ENCODE data around the gene CCT8. TPM values are rescaled to one million over a fixed set of nuclear protein-coding genes. Genes with fewer than 3 reads are reported as not detected.

Gene CCT8
- total and polyA plus RNA-seq, 10 of the 15 experiments (the other 5 are each of a cell fraction or from before 2014, with no cell fraction given): 321 to 696 (median 471) TPM

DNA sequence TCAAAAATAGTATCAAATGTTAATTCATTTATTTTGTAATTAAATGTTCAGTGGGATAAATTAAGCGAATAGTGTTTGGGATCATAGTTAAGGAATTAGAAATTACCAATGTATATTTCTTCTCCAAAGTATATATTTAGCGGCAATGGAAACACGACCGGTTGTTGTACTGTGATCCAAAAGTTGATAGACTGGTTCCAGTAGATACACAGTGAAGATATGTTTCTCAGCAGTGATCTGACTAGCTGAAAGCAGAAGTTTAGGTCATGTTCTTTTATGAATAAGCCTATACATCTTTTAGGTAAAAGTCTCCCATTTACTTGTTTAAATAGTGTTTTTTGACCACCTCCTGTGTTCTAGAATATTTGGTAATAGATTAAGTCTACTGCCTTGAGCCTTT, 40.1 kb downstream of the CCT8 start:
- POLR2A ChIA-PET: no interaction called here
- H3K4me1 ChIP-seq (ENCODE audit: control insufficient read depth, insufficient read depth, low read length): no peaks in the 10 kb centered on the region
- H4K20me1 ChIP-seq (ENCODE audit: control insufficient read depth, insufficient read depth): no peaks in the 10 kb centered on the region
- 75% methylated on average over 4 of the region's 4 CpGs for WGBS (ENCODE audit: insufficient coverage, insufficient replicate concordance, low lambda C conversion rate, missing lambda C conversion rate)
- H3K4me2 ChIP-seq (ENCODE audit: control insufficient read depth, insufficient read depth): no peak overlapping the region
- no peaks in the 10 kb centered on the region; the same call in 2 of the 3 replicates for H3K9me3 ChIP-seq (replicated peaks; ENCODE audit: control insufficient read depth, insufficient read depth, low read length)
- TF ChIP-seq SUPT20H (IDR thresholded peaks at IDR 0.05; ENCODE audit: borderline replicate concordance, control insufficient read depth, low read depth, low read length) (no peak), EP300 (IDR thresholded peaks at IDR 0.05; ENCODE audit: borderline replicate concordance in 1 of 2, control insufficient read depth in 1 of 2, low read depth in 2 of 2, low read length in 2 of 2) (no peak), JUNB (IDR thresholded peaks at IDR 0.05) (no peak), RBBP5 (conservative IDR thresholded peaks at IDR 0.05) (no peak), SIN3A (IDR thresholded peaks at IDR 0.05; ENCODE audit: low read depth, low read length) (no peak), TCF3 (IDR thresholded peaks at IDR 0.05; ENCODE audit: borderline replicate concordance, insufficient read depth, low read depth, low read length) (no peak), CBFB (IDR thresholded peaks at IDR 0.05; ENCODE audit: low read depth) (no peak), TARDBP (IDR thresholded peaks at IDR 0.05; ENCODE audit: borderline replicate concordance) (no peak)
- TF ChIP-seq, protein P1, sequence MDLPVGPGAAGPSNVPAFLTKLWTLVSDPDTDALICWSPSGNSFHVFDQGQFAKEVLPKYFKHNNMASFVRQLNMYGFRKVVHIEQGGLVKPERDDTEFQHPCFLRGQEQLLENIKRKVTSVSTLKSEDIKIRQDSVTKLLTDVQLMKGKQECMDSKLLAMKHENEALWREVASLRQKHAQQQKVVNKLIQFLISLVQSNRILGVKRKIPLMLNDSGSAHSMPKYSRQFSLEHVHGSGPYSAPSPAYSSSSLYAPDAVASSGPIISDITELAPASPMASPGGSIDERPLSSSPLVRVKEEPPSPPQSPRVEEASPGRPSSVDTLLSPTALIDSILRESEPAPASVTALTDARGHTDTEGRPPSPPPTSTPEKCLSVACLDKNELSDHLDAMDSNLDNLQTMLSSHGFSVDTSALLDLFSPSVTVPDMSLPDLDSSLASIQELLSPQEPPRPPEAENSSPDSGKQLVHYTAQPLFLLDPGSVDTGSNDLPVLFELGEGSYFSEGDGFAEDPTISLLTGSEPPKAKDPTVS (IDR thresholded peaks at IDR 0.05; ENCODE audit: low read depth, low read length): no peak
- TF ChIP-seq, protein P2, sequence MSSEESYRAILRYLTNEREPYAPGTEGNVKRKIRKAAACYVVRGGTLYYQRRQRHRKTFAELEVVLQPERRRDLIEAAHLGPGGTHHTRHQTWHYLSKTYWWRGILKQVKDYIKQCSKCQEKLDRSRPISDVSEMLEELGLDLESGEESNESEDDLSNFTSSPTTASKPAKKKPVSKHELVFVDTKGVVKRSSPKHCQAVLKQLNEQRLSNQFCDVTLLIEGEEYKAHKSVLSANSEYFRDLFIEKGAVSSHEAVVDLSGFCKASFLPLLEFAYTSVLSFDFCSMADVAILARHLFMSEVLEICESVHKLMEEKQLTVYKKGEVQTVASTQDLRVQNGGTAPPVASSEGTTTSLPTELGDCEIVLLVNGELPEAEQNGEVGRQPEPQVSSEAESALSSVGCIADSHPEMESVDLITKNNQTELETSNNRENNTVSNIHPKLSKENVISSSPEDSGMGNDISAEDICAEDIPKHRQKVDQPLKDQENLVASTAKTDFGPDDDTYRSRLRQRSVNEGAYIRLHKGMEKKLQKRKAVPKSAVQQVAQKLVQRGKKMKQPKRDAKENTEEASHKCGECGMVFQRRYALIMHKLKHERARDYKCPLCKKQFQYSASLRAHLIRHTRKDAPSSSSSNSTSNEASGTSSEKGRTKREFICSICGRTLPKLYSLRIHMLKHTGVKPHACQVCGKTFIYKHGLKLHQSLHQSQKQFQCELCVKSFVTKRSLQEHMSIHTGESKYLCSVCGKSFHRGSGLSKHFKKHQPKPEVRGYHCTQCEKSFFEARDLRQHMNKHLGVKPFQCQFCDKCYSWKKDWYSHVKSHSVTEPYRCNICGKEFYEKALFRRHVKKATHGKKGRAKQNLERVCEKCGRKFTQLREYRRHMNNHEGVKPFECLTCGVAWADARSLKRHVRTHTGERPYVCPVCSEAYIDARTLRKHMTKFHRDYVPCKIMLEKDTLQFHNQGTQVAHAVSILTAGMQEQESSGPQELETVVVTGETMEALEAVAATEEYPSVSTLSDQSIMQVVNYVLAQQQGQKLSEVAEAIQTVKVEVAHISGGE (CRISPR knock-in tag; IDR thresholded peaks at IDR 0.05): no peak
- H3K79me2 ChIP-seq (ENCODE audit: control insufficient read depth, insufficient read depth, low read length): peaks cover 5% of the 10 kb centered on the region
- H3K9ac ChIP-seq (ENCODE audit: control insufficient read depth, insufficient read depth, low read length): no peak overlapping the region
- RAD21 ChIA-PET (ENCODE audit: unreplicated experiment): no interaction called here
- H3K36me3 ChIP-seq (ENCODE audit: control insufficient read depth in 2 of 2, insufficient read depth in 2 of 2, low read length in 1 of 2): peaks cover 5 to 44% of the 10 kb centered on the region in 2 experiments
- FAIRE-seq (no peak), DNase-seq (ENCODE audit: low read depth, low spot score) (no peak), ATAC-seq (no peak)
- no TSS peak for BruUV-seq (replicated peaks)
- no peak overlapping the region for H3K4me3 ChIP-seq
- H2AFZ ChIP-seq (ENCODE audit: control insufficient read depth, low read depth, low read length): no peak overlapping the region
- in situ Hi-C loops (cut with MboI) (no loop called here), intact Hi-C loops (cut with micrococcal nuclease; ENCODE audit: unreplicated experiment) (no loop called here)
- H3K27ac ChIP-seq (ENCODE audit: control insufficient read depth, insufficient read depth): no peak overlapping the region
- CTCF ChIA-PET: interaction anchor here (1.4 kb wide), 1 partner anchor 31 kb away, joined by 3 read pairs; no protein-coding TSS in a partner anchor
- no peaks in the 10 kb centered on the region for H3K27me3 ChIP-seq (replicated peaks in 1 of 2; ENCODE audit: control insufficient read depth in 2 of 2, insufficient read depth in 2 of 2, low read length in 1 of 2)
- SMC1A ChIA-PET (ENCODE audit: uncharacterized antibody, unreplicated experiment): interaction anchor here (0.7 to 1.1 kb wide), 3 partner anchors 9 to 16 kb away, joined by 3 to 6 read pairs (median 3); partner anchors contain the start of gene USP16
